GM18519 (cell line): ENCODE data around the gene MED12L.

Experiments
- ATAC-seq: cut with Tn5 transposase; IDR thresholded peaks from one replicate; pipeline ENCODE4 v1.9.1; 2021; ENCODE audit warnings: mild to moderate bottlenecking, moderate library complexity; ENCODE audit not compliant: unreplicated experiment, low FRiP score

The MED12L gene

DNA sequence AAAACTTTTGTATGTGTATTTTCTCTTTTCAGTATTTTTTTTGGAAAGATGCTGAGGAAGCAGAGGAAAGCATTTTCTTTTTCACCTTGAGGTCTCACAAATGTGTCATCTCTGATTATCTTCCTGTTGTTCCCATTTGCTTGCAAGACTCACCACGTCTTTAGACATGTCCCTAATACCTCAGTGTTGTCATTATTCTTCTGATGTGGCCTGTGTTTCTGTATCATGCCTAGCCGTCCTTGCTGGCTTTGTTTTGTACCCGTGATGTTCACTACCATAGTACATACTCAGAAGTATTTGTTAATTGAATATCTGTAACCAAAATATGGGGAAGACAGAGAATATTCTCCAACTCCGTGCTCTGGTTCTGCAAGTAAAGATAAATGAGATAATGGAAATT, 197.9 kb downstream of the MED12L start:
- no peak for ATAC-seq

DNA sequence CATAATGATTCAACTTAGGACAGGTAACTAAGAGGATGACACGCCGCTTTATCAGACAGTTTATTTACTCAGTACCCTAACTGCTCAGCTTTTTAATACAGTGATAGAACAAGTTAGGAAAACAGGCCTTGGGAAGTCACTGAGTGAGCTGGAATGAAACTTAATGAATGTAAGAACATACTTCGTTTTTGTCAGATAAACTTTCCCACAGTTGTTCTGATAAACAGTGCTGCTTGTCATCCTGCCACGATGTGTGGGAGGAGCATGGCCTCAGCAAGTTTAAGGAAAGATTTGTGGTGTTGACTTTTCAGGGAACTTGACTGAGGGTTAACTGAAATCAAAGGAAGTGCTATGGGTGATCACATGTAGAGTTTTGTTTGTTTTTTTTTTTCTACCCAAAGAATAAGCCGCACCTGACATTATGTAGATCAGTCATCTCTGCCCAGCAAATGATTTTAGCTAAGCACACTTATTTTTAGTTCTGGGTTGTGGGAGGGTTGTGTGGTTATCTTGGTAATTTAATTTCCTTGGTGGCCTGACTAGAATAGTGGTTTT, 198.5 kb downstream of the MED12L start:
- ATAC-seq = no peak

DNA sequence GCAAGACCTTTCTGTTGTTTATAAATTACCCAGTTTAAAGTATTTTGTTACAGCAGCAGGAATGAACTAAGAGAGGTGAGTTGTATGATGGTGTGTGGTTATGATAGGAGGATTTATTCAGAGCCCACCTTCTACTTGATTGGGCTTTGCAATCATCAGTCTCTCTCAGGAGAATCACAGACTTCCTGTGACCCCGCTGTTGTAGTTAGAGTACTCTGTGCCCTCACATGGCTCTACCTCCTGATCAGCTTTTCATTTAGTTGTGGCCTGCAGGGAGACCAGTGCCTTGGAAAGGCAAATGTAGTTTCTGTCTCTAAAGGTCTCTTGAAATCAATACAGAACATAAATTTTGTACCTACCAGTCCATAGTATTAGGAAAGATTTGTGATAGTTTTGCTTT, 200.5 kb downstream of the MED12L start:
- no peak for ATAC-seq

DNA sequence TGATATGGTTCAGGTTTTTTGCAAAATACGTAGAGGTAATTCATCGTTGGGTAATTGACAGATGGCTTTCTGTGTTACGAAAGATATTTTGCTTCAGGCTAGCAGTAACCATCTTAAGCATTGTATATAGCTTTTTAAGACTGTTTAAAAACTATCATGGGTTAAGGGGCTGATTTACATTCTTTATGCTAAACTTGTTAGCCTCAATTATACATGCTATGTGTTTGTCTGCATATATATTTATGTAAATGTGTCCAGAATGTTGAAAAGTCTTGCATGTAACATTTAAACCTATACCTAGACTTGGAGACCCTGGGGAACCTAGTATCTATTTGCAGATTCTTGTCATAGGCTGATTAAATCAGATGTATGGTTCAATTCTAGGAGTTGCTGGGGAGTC, 204.0 kb downstream of the MED12L start:
- no peak for ATAC-seq

DNA sequence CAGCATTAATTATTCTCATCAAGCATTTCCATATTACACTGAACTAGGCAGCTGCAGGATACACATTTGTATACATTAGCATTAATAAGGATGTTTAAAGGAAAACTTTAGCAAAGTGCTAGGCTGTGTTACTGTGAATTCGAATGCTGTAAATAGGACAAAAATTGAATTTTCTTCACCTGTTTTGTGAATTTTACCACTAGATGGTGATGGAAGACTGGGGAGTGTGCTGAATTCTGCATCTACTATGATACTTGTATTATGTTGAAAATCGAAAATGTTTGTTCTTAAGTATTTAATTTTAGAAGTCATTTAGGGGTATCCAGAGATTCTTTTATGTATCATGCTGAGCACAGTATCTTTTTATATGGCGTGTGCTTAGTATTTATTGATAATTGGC, 205.2 kb downstream of the MED12L start:
- no peak for ATAC-seq

DNA sequence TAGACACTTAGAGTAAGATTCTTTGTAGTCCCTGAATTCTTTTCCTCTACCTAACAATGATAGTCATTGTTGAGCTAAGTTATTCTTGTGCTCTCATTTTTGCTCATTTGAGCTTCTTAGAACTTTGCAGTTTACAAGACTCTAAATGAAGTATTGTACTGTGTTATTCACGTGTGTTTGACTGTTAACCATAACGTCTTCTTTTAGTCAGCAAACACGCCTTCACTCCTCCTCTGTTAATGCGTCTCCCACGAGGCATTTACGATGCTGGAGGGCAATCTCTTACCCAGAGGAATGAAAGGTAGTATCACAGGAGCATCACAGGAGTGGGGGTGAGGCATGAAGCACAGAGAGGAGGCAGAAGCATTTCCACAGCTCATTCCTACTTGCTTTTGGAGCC, 207.7 kb downstream of the MED12L start:
- no peak for ATAC-seq

DNA sequence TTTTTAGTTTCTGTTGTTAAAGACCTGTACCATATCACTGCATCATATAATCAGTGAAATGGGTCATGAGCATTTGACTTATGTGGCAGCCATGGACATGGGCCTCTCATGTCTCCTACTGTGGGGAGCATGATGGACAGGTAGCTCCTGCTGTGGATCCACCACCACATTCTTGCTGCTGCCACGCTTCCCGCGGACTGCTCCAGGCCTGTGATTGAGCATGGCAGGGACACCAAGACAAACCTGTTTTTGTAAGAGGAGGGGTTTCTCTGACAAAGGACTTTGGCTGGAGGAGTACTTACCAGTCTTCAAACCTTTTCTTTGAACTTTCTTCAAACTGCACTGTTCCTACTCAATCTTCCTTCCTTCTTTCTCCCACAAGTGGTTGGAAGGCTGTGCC, 210.8 kb downstream of the MED12L start:
- no peak for ATAC-seq

DNA sequence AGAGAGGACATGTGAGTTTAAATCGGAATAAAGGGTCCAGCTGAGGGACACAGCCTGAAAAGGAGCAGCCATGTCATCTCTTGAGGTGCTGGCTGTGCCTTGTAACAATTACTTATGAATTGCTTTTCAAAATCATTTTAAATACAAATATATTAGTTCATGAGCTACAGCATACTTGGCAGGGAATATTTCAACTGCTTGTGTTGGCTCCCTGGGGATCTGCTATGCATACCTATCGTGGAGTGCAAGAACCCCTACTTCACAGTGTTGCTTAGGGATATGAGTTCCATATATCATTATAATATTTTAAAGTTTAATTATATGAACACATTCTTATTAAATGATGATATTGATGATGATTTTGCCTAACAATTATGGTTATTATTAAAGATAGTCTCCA, 212.0 kb downstream of the MED12L start:
- no peak for ATAC-seq

DNA sequence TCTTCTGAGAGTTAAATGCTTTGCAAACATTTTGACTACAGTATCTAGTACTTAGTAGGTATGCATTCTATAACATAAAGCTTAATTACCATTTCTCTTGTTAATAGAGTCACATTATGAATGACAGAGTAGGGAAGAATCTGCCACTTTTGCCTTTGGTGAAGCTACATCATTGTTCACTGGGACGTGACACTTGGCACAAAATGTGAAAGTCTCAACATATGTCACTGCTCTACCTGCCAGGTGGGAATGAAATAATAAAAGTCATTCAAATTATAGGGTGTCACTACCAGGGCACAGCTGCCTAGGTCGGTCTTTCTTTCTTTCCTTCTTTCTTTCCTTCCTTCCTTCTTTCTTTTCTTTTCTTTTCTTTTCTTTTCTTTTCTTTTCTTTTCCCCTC, 213.5 kb downstream of the MED12L start:
- no peak for ATAC-seq

DNA sequence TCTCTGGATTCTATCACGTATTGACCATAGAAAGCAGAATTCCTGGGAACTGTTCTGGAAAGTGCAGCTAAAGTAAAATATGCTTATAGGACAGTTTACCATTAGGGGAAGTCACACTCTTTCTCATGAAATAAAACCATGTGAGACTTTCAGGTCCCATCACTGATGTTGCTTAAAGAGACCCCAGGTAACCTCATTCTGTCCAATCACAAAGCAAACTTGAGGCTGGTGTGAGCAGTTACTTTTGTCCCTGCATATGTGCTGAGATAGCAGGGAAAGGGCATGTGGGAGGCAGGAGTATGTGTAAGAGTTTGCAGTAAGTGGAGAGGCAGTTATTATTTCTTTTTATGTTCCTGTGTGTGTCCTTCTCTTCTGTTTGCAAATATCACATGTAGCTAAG, 215.1 kb downstream of the MED12L start:
- no peak for ATAC-seq

DNA sequence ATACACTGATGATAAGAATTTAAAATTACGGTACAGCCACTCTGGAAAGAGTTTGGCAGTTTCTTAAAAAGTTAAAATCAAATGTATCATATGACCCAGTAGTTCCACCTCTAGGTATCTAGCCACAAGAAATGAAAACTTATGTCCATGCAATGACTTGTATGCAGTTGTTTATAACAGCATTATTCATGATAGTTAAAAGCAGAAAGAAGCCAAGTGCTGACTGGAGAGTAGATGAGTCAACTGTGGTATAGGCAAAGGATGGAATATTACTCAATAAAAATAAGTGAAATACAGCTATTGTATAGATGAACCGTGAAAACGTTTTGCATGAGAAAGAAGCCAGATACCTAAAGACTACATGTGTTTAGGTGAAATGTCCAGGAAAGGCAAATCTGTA, 216.3 kb downstream of the MED12L start:
- no peak for ATAC-seq

DNA sequence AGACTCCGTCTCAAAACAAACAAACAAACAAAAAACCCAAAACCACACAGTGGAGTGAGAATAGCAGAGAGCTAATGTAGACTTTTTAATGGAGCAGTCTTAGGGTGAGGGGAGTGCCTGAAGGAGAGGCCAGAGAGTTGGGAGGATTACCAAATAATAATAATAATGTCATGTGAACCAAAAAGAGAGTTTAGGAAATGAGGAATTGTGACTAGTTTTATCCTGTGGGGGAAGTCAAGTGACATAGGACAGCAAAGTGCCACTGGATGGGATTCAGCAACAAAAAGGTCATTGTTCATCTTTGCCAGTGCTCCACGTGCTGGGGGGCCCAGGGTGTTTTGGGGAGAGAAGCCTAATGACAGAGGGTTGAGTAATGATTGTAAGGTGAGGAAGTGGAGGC, 218.3 kb downstream of the MED12L start:
- no peak for ATAC-seq

DNA sequence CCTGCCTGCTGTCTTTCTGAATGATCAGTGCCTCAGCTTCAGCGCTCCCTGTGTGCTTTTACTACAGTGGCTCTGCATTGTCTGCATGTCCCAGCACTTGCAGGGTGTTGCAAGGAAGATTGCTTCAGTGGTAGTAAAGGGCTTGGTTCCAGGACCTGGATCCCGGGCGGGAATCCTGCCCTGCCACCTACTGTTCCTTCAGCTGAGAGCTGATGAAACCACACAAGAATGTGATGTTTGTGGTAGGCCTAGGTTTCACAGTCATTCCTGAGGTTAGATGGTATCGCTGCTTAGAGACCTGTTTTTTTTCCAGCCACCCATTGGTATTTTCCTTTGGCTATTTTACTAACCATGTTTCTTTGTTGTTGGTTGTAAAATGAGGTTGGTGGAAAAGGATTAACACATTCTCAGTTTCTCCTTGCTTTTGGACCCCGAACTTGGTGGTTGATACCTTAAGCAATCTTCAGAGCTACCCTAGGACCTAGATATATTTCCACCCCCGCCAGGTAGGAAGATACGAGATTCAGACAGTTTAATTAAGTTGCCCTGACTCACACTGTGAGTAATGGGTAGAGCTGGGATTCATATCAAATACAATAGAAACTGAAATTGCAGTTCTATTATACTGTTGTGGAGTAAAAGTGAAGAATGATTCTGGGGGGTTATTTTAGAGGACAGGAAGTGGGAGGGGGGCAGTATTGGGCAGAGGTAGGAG, 219.8 kb downstream of the MED12L start:
- no peak for ATAC-seq

DNA sequence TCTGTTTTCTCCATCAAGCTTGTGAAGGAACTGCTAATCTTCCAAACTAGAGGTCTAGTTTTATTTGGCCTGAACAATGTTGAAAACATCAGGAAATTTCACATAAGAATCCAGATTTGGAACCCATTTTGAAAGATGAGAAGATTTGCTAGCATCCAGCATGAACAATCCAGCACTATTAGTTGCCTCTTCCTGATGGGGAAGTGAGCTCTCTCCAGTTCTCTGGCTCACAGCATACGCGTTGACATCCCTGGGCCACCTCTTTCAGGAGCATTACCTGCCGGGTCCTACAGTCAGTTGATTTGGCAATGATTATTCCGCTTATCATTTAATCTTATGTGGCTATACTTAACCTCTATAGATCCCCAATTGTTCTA, 220.3 kb downstream of the MED12L start:
- no peak for ATAC-seq

DNA sequence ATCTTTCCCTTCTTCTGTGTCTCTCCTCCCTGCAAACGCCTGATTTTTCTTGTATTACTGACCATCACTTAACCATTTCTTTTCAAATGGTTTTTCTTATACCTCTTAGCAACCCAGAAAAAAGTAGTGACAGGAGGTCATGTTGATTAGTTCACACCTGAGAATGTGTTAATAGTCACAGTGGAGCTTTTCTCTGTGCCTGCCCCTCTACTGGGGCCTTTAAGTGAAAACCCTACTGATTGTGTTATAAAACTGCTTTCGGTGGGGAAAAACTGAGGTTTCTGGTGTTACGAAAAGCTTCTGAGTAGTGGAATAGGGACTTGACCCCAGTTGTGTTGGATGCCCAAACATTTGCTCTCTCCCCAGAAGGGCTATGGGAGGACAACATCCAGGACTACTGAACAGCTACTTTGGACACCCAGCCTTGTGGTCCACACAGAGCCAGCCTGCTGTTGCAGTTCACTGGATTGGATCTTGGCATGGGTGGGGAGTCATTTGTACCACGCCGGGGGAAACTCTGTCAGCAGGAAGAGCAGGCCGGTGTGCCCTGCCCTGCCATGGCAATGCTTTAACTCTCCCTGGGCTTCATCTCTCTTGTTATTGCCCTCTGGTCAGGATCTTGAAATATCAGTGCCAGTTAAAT, 220.8 kb downstream of the MED12L start:
- no peak for ATAC-seq

DNA sequence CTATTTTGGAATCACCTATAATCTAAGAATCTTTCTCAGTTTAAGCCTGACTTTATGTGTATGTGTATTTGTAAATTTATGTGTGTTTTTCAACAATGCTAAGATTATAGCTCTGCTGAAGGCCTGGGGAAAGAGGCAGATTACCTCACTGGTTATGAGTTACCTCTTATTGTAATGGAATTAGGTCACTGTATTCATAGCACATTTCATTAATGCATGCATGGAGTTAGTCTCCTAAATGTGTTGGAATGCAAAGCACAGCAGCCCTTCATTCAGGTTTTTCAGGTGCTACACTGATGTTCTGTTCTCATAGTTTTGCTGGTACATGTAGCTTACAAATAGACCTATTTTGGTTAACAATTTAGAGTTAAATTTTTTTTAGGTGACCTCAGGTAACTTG, 221.7 kb downstream of the MED12L start:
- no peak for ATAC-seq

DNA sequence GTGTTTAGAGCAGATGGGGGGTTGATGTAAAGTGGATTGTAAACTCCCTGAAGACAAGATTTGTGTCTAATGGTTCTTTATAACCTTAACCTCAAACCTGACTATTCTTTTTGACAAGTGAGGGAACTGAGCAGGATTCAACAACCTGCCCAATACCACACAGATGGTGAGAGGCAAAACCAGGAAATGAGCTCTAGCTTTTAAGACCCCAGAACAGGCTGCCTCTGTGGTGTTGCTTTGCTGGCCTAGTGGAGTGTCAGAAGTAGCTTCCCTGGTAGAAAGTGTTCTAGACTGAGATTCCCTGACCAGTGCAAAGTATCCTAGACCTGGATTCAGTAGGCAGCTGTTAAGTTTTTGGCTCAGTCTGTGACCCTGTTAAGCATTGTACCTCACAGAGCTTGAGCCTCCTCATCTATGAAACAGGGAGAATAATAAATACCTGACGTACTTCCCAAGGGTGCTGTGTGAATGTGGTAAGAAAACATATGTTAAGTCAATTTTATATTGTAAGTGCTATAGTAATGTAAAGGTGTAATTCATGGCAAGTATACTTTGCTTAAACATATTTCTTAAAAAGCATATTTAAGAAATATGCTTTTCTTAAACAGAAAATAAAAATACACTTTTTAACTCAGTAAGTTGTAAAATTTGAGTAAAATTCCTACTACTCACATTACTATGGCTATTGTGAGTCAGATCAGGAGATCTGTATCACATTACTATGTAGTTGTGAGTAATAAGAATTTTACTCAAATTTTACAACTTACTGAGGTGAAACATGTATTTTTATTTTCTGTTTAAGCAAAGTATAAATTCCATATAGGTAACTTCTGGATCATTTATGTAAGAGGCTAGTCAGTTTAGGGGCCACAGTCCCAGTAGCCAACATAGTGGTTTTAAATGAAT, 222.4 kb downstream of the MED12L start:
- no peak for ATAC-seq

DNA sequence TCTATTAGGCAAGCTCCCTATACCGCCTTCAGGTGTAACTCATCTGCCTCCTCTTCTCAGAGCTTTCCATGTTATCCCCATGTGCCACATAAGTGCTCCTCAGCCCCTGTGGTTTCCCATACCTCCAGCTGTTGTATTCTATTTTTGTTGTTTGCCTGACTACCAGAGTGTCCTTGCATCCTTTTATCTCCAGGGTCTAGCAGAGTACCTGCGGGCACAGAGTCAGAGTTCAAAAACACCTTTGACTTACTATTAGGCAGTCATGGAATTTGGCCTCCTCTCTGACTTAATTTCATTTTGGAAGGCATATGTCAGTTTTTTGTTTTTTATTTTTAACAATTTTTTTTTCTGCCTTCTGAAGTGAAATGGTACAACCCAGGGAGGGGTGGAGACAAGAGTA, 224.1 kb downstream of the MED12L start:
- ATAC-seq = no peak

DNA sequence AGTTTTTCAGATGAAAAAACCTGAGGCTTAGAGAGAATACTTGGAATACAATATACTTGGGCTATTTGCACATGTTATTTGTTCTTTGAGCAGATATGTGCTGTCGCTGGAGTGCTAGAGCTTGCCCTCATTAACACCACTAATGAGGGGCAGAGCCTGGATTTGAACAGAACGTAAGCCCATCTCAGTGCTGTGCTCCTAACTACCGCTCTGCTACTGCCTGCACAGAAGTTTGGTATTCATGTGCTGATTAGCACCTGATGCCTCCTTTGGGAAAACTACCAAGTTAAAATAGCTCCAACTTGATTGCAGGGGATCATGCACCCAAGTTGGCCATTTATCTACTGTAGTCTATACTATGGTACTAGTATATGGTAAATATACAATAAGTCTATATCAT, 227.5 kb downstream of the MED12L start:
- no peak for ATAC-seq

DNA sequence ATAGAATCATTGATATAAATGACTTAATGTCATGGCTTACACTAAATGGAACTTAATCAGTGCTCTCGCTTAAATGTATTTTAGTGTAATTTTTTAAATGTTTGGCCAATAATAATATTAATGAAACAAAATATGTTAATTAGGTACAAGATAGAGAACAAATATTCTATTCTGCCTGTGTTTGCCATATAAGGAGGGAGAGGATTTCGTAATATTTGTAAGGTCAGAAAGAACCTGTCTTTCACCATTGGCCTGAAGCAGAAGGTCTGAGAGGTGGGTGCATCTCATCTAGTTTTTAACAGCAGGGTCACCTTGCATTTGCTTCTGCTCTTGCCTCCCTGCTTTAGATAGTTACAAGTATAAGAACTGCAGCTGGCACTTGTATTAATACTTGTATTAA, 228.7 kb downstream of the MED12L start:
- ATAC-seq = no peak

DNA sequence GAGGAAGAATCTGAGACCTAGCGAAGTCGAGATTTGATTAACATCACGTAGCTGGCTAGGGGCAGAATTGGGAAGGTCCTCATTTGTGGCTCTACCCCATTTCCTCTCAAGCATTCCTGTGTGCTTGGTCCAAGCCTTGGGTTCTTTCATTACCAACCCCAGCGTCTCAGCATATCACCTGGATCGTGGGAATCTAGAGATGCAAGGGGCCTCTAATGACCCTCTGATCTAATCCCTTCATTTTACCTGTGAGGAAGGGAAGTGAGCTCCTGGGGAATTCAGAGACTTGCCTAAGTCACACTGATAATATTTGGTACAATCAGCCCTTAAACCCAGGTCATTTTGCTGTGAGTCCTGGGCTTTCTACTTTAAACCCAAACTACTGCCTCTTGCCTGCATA, 229.1 kb downstream of the MED12L start:
- ATAC-seq = no peak
